A375 (cell line): ENCODE measurements around the gene MUC21. TPM values are rescaled to one million over a fixed set of nuclear protein-coding genes. Genes with fewer than 3 reads are reported as not detected.

ENCODE experiments used
- total RNA-seq: library from RNA; depleted of rRNA; stranded (reverse); fragments of >200 nt; shearing (Covaris generic); gene quantifications from 2 replicates; pipeline ENCODE4 v1.2.3, GENCODE V29; 2014; rRNA removed

MUC21 gene
- not detected in 2 replicates for total RNA-seq

DNA sequence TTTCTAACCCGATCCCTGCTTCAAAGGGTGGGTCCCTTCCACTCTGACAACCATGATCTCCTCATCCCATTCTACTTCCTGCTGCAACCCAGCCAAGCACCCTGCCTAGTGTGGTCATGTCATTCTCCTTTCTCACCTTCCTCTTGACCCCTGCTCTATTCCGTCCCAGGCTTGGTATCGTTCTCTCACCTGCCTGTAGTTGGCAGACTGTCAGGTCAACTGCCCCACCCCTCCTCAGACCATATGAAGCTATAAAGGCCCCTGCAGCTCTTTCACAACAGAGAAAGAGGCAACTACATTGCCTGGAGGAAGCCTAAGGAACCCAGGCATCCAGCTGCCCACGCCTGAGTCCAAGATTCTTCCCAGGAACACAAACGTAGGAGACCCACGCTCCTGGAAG is at the start of gene MUC21:
Gene MUC21 (plus strand): TSS at position 280 of the 400 bp plus-strand sequence. CDS start 241 bp downstream, outside the sequence.

DNA sequence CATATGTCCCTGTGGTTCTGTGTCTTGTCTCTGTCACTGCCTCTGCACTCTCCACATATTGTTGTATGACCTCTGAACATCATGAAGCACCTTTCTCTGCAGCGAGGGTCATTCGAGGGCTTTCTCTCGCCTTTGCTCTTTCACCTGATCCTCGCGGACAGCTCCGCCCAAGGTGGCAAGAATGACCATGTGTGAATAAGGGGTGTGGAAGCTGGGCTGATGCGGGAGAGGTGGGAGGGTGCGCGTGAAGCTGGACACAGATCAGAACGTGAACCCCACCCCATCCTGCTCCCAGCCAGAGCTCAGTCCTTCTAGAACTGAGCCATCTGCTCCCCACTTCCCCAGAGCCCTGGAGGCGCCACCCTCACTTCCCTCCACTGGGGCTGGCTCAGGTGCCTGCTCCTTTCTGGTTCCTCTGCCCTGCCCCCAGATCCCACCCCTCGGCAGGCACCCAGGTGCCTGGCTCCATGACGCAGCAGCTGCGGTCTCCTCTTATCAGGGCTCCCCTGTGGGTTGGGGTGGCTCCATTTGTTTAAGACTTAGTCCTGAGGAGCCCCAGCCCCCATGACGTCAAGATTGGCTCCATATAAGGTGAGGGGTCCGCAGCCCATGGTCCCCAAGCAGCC is 43.0 kb upstream of the MUC21 start, which contains the start of gene MUCL3:
Gene MUCL3 (plus strand): TSS at position 613 of the 626 bp plus-strand sequence. CDS start 27 bp downstream, outside the sequence.

DNA sequence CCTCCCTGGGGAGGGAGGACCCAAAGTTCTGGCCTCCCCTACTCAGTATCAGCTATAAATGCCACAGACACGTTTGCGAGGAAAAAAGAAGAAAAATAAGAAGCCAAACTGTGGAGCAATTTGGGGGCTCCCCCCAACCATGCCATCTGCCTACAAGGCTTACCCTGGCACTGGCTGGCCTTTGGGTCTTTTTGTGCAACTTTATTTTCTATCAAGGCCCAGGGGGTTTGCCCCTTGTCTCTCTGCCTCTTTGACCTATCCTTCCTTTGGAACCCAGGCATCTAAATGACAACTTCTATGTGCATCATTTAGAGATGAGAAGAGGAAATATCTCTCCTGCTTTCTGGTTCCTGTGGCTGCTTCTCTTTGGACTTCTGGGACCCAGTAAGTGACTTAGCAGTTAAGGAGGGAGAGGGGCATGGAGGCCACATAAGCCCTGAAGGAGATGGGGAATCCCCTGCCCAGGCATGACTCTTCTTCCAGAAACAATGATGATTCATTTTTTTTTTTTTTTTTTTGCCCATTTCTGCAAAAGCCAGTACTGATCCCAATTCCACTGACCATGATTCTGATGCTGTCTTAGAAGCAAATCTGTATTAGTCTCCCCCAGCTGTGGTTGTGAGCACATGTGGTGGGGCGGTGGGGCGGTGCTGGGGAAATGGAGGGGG is 27.0 kb downstream of the MUC21 start, which contains the start of gene MUC22:
Gene MUC22 (plus strand): TSS at position 82 of the 668 bp plus-strand sequence. CDS start 233 bp downstream, at position 315.

Other genes with a start within 250 kb of the MUC21 start
- 72.6 and 83.5 TPM in 2 replicates for gene FLOT1, start 241.0 kb upstream of the MUC21 start, total RNA-seq
- gene IER3, start 239.2 kb upstream of the MUC21 start, total RNA-seq = 799 and 821 TPM in 2 replicates
- 67.4 and 78.5 TPM in 2 replicates for gene DDR1, start 99.2 kb upstream of the MUC21 start, total RNA-seq
- 8.3 and 12.6 TPM in 2 replicates for gene GTF2H4, start 75.5 kb upstream of the MUC21 start, total RNA-seq
- 25.2 and 25.5 TPM in 2 replicates for gene VARS2, start 69.5 kb upstream of the MUC21 start, total RNA-seq
- not detected in 2 replicates for gene SFTA2, start 51.5 kb upstream of the MUC21 start, total RNA-seq
- gene MUCL3, start 42.7 kb upstream of the MUC21 start, total RNA-seq = not detected in 2 replicates
- not detected in 2 replicates for gene MUC22, start 26.8 kb downstream of the MUC21 start, total RNA-seq
- gene C6orf15, start 128.9 kb downstream of the MUC21 start, total RNA-seq = not detected in 2 replicates
- 1.1 and 8.5 TPM in 2 replicates for gene PSORS1C1, start 131.1 kb downstream of the MUC21 start, total RNA-seq
- gene CDSN, start 136.7 kb downstream of the MUC21 start, total RNA-seq = not detected in 2 replicates
- not detected in 2 replicates for gene PSORS1C2, start 155.3 kb downstream of the MUC21 start, total RNA-seq
- gene CCHCR1, start 174.1 kb downstream of the MUC21 start, total RNA-seq = 16.3 and 19.2 TPM in 2 replicates
- 32.8 and 38.1 TPM in 2 replicates for gene TCF19, start 174.9 kb downstream of the MUC21 start, total RNA-seq
- 0.21 TPM in 1 of 2 replicates, not detected in the other for gene POU5F1, start 187.0 kb downstream of the MUC21 start, total RNA-seq